Ovary (tissue), 9 donors: ENCODE data around the gene MXD3. TPM values are rescaled to one million over a fixed set of nuclear protein-coding genes. Genes with fewer than 3 reads are reported as not detected.

ENCODE experiments used
- DNase-seq, 5 donors: peaks; one replicate each; pipeline ENCODE4 v3.0.0-alpha.2; 2019 to 2020
- H3K27ac ChIP-seq, 2 donors: fragments of 200-600 bp; one replicate each; pipeline versions ENCODE4 v1.5.1 to v1.8.0; 2019 to 2022
- H3K27me3 ChIP-seq: fragments of 200-600 bp; one replicate; pipeline ENCODE4 v1.8.0; 2022
- H3K36me3 ChIP-seq: fragments of 200-600 bp; sonication (generic); one replicate; pipeline ENCODE4 v1.5.1; 2019
- H3K4me1 ChIP-seq: one replicate; pipeline ENCODE4 v1.8.1; 2013; ENCODE audit warnings: mild to moderate bottlenecking, moderate library complexity; ENCODE audit not compliant: insufficient read depth
- H3K4me3 ChIP-seq: fragments of 200-600 bp; sonication (generic); one replicate; pipeline ENCODE4 v1.5.1; 2017
- H3K9me3 ChIP-seq, 2 donors: fragments of 200-600 bp in 1 of 2; sonication (generic) in 1 of 2; one replicate each; pipeline versions ENCODE4 v1.5.1 to v1.8.1; 2013 to 2019; ENCODE audit warnings: mild to moderate bottlenecking in 1 of 2, moderate library complexity in 1 of 2
- CTCF ChIP-seq, 3 donors: fragments of 450-650 bp in 2 of 3; fragments of 200-600 bp in 1 of 3; IDR thresholded peaks; one replicate each; pipeline versions ENCODE4 v1.5.1 to v1.8.0; 2016 to 2022; ENCODE audit warnings: antibody characterized with exemption in 3 of 3, mild to moderate bottlenecking in 1 of 3
- EP300 ChIP-seq: sonication (generic); formaldehyde crosslinking; IDR thresholded peaks from one replicate; pipeline ENCODE4 v1.6.1; 2017; ENCODE audit warnings: antibody characterized with exemption
- POLR2A ChIP-seq: fragments of 450-650 bp; IDR thresholded peaks from one replicate; pipeline ENCODE4 v1.6.1; 2017; ENCODE audit warnings: antibody characterized with exemption, mild to moderate bottlenecking, moderate library complexity
- WGBS, 3 donors: extraction: QIAGEN DNeasy Blood & Tissue Kit in 1 of 3; methylation state at CpG; one replicate each; pipeline versions ENCODE4 v1.1.5 to v1.1.7; 2013 to 2017; 5-methylcytosine and 5-hydroxymethylcytosine counted together
- intact Hi-C, 4 donors: fragments of 100-400 bp; cut with DNase I; formaldehyde crosslinking; loops; one replicate each; pipeline versions ENCODE4 v1.11.0 to v1.15.1; 2022 to 2023
- polyA plus RNA-seq, 2 donors: library from polyadenylated mRNA; stranded (reverse); fragments of 200-250 nt in 1 of 2; fragments of 350-450 nt in 1 of 2; fragmentation: Illumina TruSeq in 1 of 2; extraction: RNeasy Lipid Tissue Mini Kit (QIAGEN cat#74804) in 1 of 2; gene quantifications; one replicate each; pipeline ENCODE4 v1.2.3, GENCODE V29; 2013 to 2014
- total RNA-seq, 7 donors: library from RNA; depleted of rRNA in 2 of 7; stranded (reverse); fragments of >200 nt in 2 of 7; fragmentation: NEBNext Ultra II Directional in 3 of 7; extraction: Animal tissue kit (Norgen Biotek cat#: 25700) in 3 of 7; gene quantifications; one replicate each; pipeline versions ENCODE4 v1.1.0 to v1.2.4, GENCODE V29; 2016 to 2023
- donor health status: DM: no; HTN: no; CAD: no; lungs with moderate emphysema.
- donor health status: DM: no; HTN: no; CAD: no.
- donor health status: Bipolar disorder and iron deficiency.
- donor health status: DM: yes; HTN: yes; CAD: no.
- donor health status: DM: no; HTN: no; CAD: no.
- donor health status: DM: yes; HTN: yes; CAD: no.

MXD3 gene
- total and polyA plus RNA-seq, 9 donors = 0.30 to 9.8 (median 6.0) TPM

- Histone ChIP-seq H3K9me3 (no peaks in the 10 kb centered on the region), H3K27ac (peak overlapping the region in 1 of 2 donors; percentile 6), H3K27me3 (no peaks in the 10 kb centered on the region), H3K4me3 (no peak overlapping the region), H3K4me1 (peaks cover 16% of the 10 kb centered on the region), H3K36me3 (no peaks in the 10 kb centered on the region)
- intact Hi-C loops = loop anchor here in 3 of 4 donors (10.0 kb wide), 1 partner anchor 186 kb away; no protein-coding TSS in a partner anchor
- DNase-seq = no peak
- TF ChIP-seq POLR2A (no peak), CTCF (IDR thresholded peaks at IDR 0.05) (no peak), EP300 (no peak)
- WGBS, 3 donors = 85 to 89% (median 85%) methylated on average over 2 of the region's 2 CpGs
Observed at GRCh38 chr5:177300951-177301350, 10.7 kb downstream of the MXD3 start.

GRCh38 chr5:177300236-177300880 is 11.3 kb downstream of the MXD3 start:
- Histone ChIP-seq H3K36me3 (no peaks in the 10 kb centered on the region), H3K4me1 (peaks cover 16% of the 10 kb centered on the region), H3K27me3 (no peaks in the 10 kb centered on the region), H3K9me3 (no peaks in the 10 kb centered on the region), H3K4me3 (no peak overlapping the region), H3K27ac (peak overlapping the region in 1 of 2 donors; percentile 6)
- TF ChIP-seq EP300 (no peak), POLR2A (no peak), CTCF (IDR thresholded peaks at IDR 0.05) (no peak)
- WGBS, 3 donors = 6 to 11% (median 7%) methylated on average over 4 of the region's 4 CpGs
- intact Hi-C loops = loop anchor here in 3 of 4 donors (10.0 kb wide), 1 partner anchor 186 kb away; no protein-coding TSS in a partner anchor
- peak in 3 of 5 donors; percentile 55 to 68 (median 60) for DNase-seq

GRCh38 chr5:177299697-177300096 is 12.0 kb downstream of the MXD3 start:
- Histone ChIP-seq H3K9me3 (no peaks in the 10 kb centered on the region), H3K27me3 (no peaks in the 10 kb centered on the region), H3K4me3 (no peak overlapping the region), H3K27ac (peak overlapping the region in 1 of 2 donors; percentile 6), H3K36me3 (no peaks in the 10 kb centered on the region), H3K4me1 (peaks cover 16% of the 10 kb centered on the region)
- no peak for DNase-seq
- no peak for TF ChIP-seq POLR2A
- no peak for TF ChIP-seq EP300
- no peak for TF ChIP-seq CTCF (IDR thresholded peaks at IDR 0.05)
- intact Hi-C loops = loop anchor here in 3 of 4 donors (10.0 kb wide), 1 partner anchor 185 kb away; no protein-coding TSS in a partner anchor
- WGBS, 3 donors = 61 to 72% (median 64%) methylated on average over 9 of the region's 9 CpGs

- no peak for DNase-seq
- intact Hi-C loops = no loop called here
- H3K4me1 ChIP-seq = peaks cover 10% of the 10 kb centered on the region
- H3K27ac ChIP-seq = no peak overlapping the region
- no peaks in the 10 kb centered on the region for H3K27me3 ChIP-seq
- WGBS, 3 donors = 80 to 87% (median 82%) methylated on average over 2 of the region's 2 CpGs
- H3K36me3 ChIP-seq = no peaks in the 10 kb centered on the region
- TF ChIP-seq POLR2A (no peak), CTCF (IDR thresholded peaks at IDR 0.05) (no peak), EP300 (no peak)
- no peaks in the 10 kb centered on the region for H3K9me3 ChIP-seq
- no peak overlapping the region for H3K4me3 ChIP-seq
Observed at GRCh38 chr5:177297922-177298321, 13.8 kb downstream of the MXD3 start.
